CD4-positive, alpha-beta T cell treated with Interleukin-4 for 4 hours (primary cell): Measurements from ENCODE around the gene THAP7.

Source experiments
- DNase-seq: peaks from one replicate; pipeline ENCODE4 v3.0.0-alpha.2; 2020

The THAP7 gene

GRCh38 chr22:20992456-20993303 is 9.2 kb downstream of the THAP7 start:
- DNase-seq = no peak

GRCh38 chr22:20992056-20992442 is 9.9 kb downstream of the THAP7 start:
- no peak for DNase-seq

GRCh38 chr22:20991252-20992055 is 10.5 kb downstream of the THAP7 start:
- no peak for DNase-seq

GRCh38 chr22:20990184-20991180 is 11.4 kb downstream of the THAP7 start:
- DNase-seq = no peak

- no peak for DNase-seq
These were observed 12.4 kb downstream of the THAP7 start for GRCh38 chr22:20989323-20990138.

GRCh38 chr22:20988573-20989322 is 13.2 kb downstream of the THAP7 start:
- DNase-seq = no peak

- DNase-seq = no peak
These were observed 14.5 kb downstream of the THAP7 start for GRCh38 chr22:20987375-20987774.

- no peak for DNase-seq
These were observed 15.6 kb downstream of the THAP7 start for GRCh38 chr22:20986365-20986764.

GRCh38 chr22:20985720-20986119 is 16.2 kb downstream of the THAP7 start:
- no peak for DNase-seq

- DNase-seq = no peak
These were observed 18.7 kb downstream of the THAP7 start for GRCh38 chr22:20983081-20983771.

GRCh38 chr22:20982563-20982882 is 19.4 kb downstream of the THAP7 start:
- no peak for DNase-seq

- peak; percentile 60 for DNase-seq
These were observed 19.9 kb downstream of the THAP7 start, which contains the start of gene LZTR1 for GRCh38 chr22:20981787-20982562. Gene LZTR1, plus strand, starts transcription at chr22:20982297. Its CDS starts 75 bp downstream, at chr22:20982372.

GRCh38 chr22:20980938-20981722 is 20.8 kb downstream of the THAP7 start:
- DNase-seq = no peak

GRCh38 chr22:20980523-20980922 is 21.4 kb downstream of the THAP7 start:
- no peak for DNase-seq

- no peak for DNase-seq
These were observed 21.9 kb downstream of the THAP7 start for GRCh38 chr22:20979940-20980453.

- peak; percentile 48 for DNase-seq
These were observed 22.6 kb downstream of the THAP7 start for GRCh38 chr22:20979243-20979809.

GRCh38 chr22:20978419-20978818 is 23.5 kb downstream of the THAP7 start:
- DNase-seq = no peak

GRCh38 chr22:20977516-20978170 is 24.3 kb downstream of the THAP7 start:
- DNase-seq = no peak
